CD14-positive monocyte (primary cell): ENCODE results near the gene ANKRD31. TPM values are rescaled to one million over a fixed set of nuclear protein-coding genes. Genes with fewer than 3 reads are reported as not detected.
"Not testable (repeated sequence)": the region's sequence is repeated elsewhere in the genome, so short reads cannot be mapped to it uniquely, and the experiment has no call there.

ENCODE experiments used
- DNase-seq, 3 donors: peaks; one replicate each; pipeline ENCODE4 v3.0.0-alpha.2; 2011 to 2022
- H2AFZ ChIP-seq: 2 replicates; pipeline ENCODE4 v1.6.0; 2012; ENCODE audit warnings: mild to moderate bottlenecking, low read depth, low read length, inconsistent platforms; ENCODE audit not compliant: insufficient read depth, poor library complexity, severe bottlenecking
- H3K27ac ChIP-seq, 2 donors: 1 replicate in 1 of 2; 2 replicates in 1 of 2; pipeline ENCODE4 v1.5.1; 2012 to 2013; ENCODE audit warnings: low read length in 2 of 2, control low read depth in 1 of 2, inconsistent platforms in 1 of 2, low read depth in 1 of 2, mild to moderate bottlenecking in 1 of 2
- H3K27me3 ChIP-seq, 2 donors: one replicate each; pipeline versions ENCODE4 v1.6.0 to v1.6.1; 2011 to 2013; ENCODE audit warnings: low read length in 2 of 2; ENCODE audit not compliant: control insufficient read depth in 2 of 2, insufficient read depth in 2 of 2
- H3K36me3 ChIP-seq, 2 donors: replicated peaks in 1 of 2; 1 replicate in 1 of 2; 2 replicates in 1 of 2; pipeline versions ENCODE4 v1.5.1 to v1.6.1; 2012 to 2013; ENCODE audit warnings: low read length in 2 of 2, control low read depth in 1 of 2, inconsistent platforms in 1 of 2, mild to moderate bottlenecking in 1 of 2; ENCODE audit not compliant: insufficient read depth in 2 of 2, control insufficient read depth in 1 of 2
- H3K4me1 ChIP-seq, 2 donors: 1 replicate in 1 of 2; 2 replicates in 1 of 2; pipeline versions ENCODE4 v1.5.1 to v1.6.1; 2012 to 2013; ENCODE audit warnings: low read length in 2 of 2, control low read depth in 1 of 2, inconsistent platforms in 1 of 2, mild to moderate bottlenecking in 1 of 2, moderate library complexity in 1 of 2; ENCODE audit not compliant: insufficient read depth in 2 of 2, control insufficient read depth in 1 of 2
- H3K4me2 ChIP-seq: replicated peaks from 2 replicates; pipeline ENCODE3; 2012; ENCODE audit warnings: low read length, moderate library complexity, mild to moderate bottlenecking; ENCODE audit not compliant: poor library complexity, severe bottlenecking; ENCODE audit errors: extremely low read depth
- H3K4me3 ChIP-seq, 3 experiments: fragments of 200-600 bp in 1 of 3; sonication (generic) in 1 of 3; replicated peaks in 1 of 3; 1 replicate in 2 of 3; 2 replicates in 1 of 3; pipeline ENCODE4 v1.5.1; 2011 to 2013; ENCODE audit warnings: low read length in 3 of 3, mild to moderate bottlenecking in 3 of 3, control low read depth in 2 of 3, low read depth in 2 of 3, inconsistent platforms in 1 of 3, moderate library complexity in 1 of 3
- H3K79me2 ChIP-seq: 2 replicates; pipeline ENCODE4 v1.6.0; 2012; ENCODE audit warnings: mild to moderate bottlenecking, control low read depth, inconsistent platforms, low read length, moderate library complexity; ENCODE audit not compliant: insufficient read depth
- H3K9ac ChIP-seq: 2 replicates; pipeline ENCODE4 v1.6.0; 2017; ENCODE audit warnings: low read length, mild to moderate bottlenecking; ENCODE audit not compliant: insufficient read depth, poor library complexity, severe bottlenecking
- H3K9me3 ChIP-seq, 2 donors: replicated peaks in 1 of 2; 1 replicate in 1 of 2; 2 replicates in 1 of 2; pipeline versions ENCODE4 v1.5.1 to v1.6.1; 2012 to 2013; ENCODE audit warnings: low read length in 2 of 2, control low read depth in 1 of 2; ENCODE audit not compliant: control insufficient read depth in 1 of 2, insufficient read depth in 1 of 2
- H4K20me1 ChIP-seq: 2 replicates; pipeline ENCODE4 v1.6.0; 2012; ENCODE audit warnings: mild to moderate bottlenecking, low read length, control low read depth, moderate library complexity; ENCODE audit not compliant: insufficient read depth
- H3K27ac Mint-ChIP-seq, 7 donors: one replicate each; pipeline ENCODE4 v1.8.0; 2020; ENCODE audit warnings: mild to moderate bottlenecking in 7 of 7, mixed read lengths in 7 of 7, moderate library complexity in 6 of 7, inconsistent platforms in 2 of 7
- H3K27me3 Mint-ChIP-seq, 3 donors: one replicate each; pipeline ENCODE4 v1.8.0; 2021 to 2022; ENCODE audit warnings: low read depth in 3 of 3, mild to moderate bottlenecking in 3 of 3, mixed read lengths in 3 of 3, moderate library complexity in 3 of 3, inconsistent platforms in 1 of 3
- H3K36me3 Mint-ChIP-seq, 2 donors: one replicate each; pipeline ENCODE4 v1.8.0; 2020; ENCODE audit warnings: mixed read lengths in 2 of 2, inconsistent platforms in 1 of 2, mild to moderate bottlenecking in 1 of 2
- H3K4me1 Mint-ChIP-seq: one replicate; pipeline ENCODE4 v1.8.0; 2020; ENCODE audit warnings: mild to moderate bottlenecking, mixed read lengths
- H3K4me3 Mint-ChIP-seq, 2 donors: one replicate each; pipeline ENCODE4 v1.8.0; 2020; ENCODE audit warnings: mild to moderate bottlenecking in 2 of 2, mixed read lengths in 2 of 2, moderate library complexity in 1 of 2
- H3K9me3 Mint-ChIP-seq, 7 donors: one replicate each; pipeline ENCODE4 v1.8.0; 2020 to 2022; ENCODE audit warnings: mixed read lengths in 7 of 7, mild to moderate bottlenecking in 6 of 7, moderate library complexity in 6 of 7, inconsistent platforms in 2 of 7
- CTCF ChIP-seq: fragments of 200-600 bp; IDR thresholded peaks from one replicate; pipeline ENCODE4 v1.8.0; 2022; ENCODE audit warnings: antibody characterized with exemption, mild to moderate bottlenecking
- WGBS: methylation state at CpG from one replicate; pipeline ENCODE4 v1.1.5; 2013; ENCODE audit warnings: missing lambda C conversion rate; ENCODE audit not compliant: insufficient coverage; 5-methylcytosine and 5-hydroxymethylcytosine counted together
- intact Hi-C, 2 donors: fragments of 100-400 bp; cut with micrococcal nuclease; formaldehyde crosslinking; loops; one replicate each; pipeline versions ENCODE4 v1.15.0 to v1.15.1; 2023
- polyA plus RNA-seq, 3 donors: library from polyadenylated mRNA; depleted of rRNA in 1 of 3; unstranded in 2 of 3; stranded (reverse) in 1 of 3; fragments of 300-500 nt in 2 of 3; fragments of >200 nt in 1 of 3; fragmentation: Illumina TruSeq in 2 of 3; gene quantifications; 1 replicate in 2 of 3; 2 replicates in 1 of 3; pipeline ENCODE4 v1.2.3, GENCODE V29; 2012 to 2021

ANKRD31 gene
- polyA plus RNA-seq, 3 donors, result 0.05 TPM; not detected in 2

- Histone ChIP-seq H3K9me3 (peaks cover 7 to 23% of the 10 kb centered on the region in 2 donors), H3K4me2 (no peak overlapping the region), H3K27ac (no peak overlapping the region), H3K4me3 (no peak overlapping the region), H2AFZ (no peak overlapping the region), H4K20me1 (no peaks in the 10 kb centered on the region), H3K36me3 (no peaks in the 10 kb centered on the region), H3K79me2 (no peaks in the 10 kb centered on the region), H3K9ac (no peak overlapping the region), H3K27me3 (no peaks in the 10 kb centered on the region), H3K4me1 (no peaks in the 10 kb centered on the region)
- Mint-ChIP-seq H3K27ac (peak overlapping the region in 1 of 7 donors; percentile 9), H3K4me3 (no peak overlapping the region), H3K36me3 (no peaks in the 10 kb centered on the region), H3K4me1 (no peaks in the 10 kb centered on the region), H3K27me3 (no peaks in the 10 kb centered on the region), H3K9me3 (peaks cover 18 to 31% (median 27%) of the 10 kb centered on the region in 7 donors)
- DNase-seq, result no peak
- WGBS, result 97% methylated on average over 11 of the region's 21 CpGs
- TF ChIP-seq CTCF, result no peak
- intact Hi-C loops, result no loop called here
Measured at GRCh38 chr5:75130818-75131349, 105.8 kb downstream of the ANKRD31 start.

DNA sequence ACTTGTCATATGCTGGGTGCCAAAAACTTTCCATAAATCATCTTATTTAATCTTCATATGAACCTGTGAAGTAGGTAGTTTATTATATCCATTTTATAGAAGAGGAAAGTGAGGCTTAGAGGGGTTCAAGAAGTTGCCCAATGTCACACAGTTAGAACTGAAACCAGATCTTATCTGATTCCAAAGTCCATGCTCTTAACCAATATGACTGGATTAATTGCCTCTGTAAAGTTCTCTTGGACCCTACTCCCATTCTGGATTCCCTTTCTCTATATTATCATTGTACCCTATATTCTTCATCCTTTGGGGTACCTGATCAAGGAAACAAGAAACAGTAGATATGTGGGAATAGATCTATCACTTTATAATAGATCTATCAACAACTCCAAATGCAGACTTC, 119.8 kb downstream of the ANKRD31 start:
- no peak overlapping the region for H3K27ac ChIP-seq
- no peaks in the 10 kb centered on the region for H4K20me1 ChIP-seq
- H3K4me3 Mint-ChIP-seq, result no peak overlapping the region
- DNase-seq, result no peak
- H3K79me2 ChIP-seq, result no peaks in the 10 kb centered on the region
- no peak for TF ChIP-seq CTCF
- H3K4me1 ChIP-seq, result no peaks in the 10 kb centered on the region
- H3K9me3 Mint-ChIP-seq, result peaks cover 0 to 9% (median 3%) of the 10 kb centered on the region in 7 donors
- no peaks in the 10 kb centered on the region for H3K4me1 Mint-ChIP-seq
- H3K4me3 ChIP-seq, result no peak overlapping the region
- no peak overlapping the region for H2AFZ ChIP-seq
- intact Hi-C loops, result no loop called here
- no peaks in the 10 kb centered on the region for H3K9me3 ChIP-seq
- no peaks in the 10 kb centered on the region for H3K27me3 ChIP-seq
- no peak overlapping the region for H3K9ac ChIP-seq
- no peak overlapping the region for H3K4me2 ChIP-seq
- no peak overlapping the region for H3K27ac Mint-ChIP-seq
- no peaks in the 10 kb centered on the region for H3K36me3 Mint-ChIP-seq
- peaks cover 0 to under 1% (median 0%) of the 10 kb centered on the region in 3 donors for H3K27me3 Mint-ChIP-seq
- H3K36me3 ChIP-seq, result no peaks in the 10 kb centered on the region

DNA sequence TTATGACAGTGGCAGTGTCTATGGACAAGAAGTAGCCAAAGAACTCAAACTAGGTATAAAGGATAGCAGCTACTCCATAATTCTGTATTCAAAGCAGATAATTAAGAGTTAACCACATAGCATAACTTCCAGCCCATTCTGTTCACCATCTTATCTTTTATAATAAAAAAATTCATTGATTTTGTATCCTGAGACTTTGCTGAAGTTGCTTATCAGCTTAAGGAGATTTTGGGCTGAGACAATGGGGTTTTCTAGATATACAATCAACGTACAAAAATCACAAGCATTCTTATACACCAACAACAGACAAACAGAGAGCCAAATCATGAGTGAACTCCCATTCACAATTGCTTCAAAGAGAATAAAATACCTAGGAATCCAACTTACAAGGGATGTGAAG, 122.4 kb downstream of the ANKRD31 start:
- H4K20me1 ChIP-seq, H3K36me3 Mint-ChIP-seq, H3K27me3 Mint-ChIP-seq, H3K27me3 ChIP-seq, H2AFZ ChIP-seq, H3K4me1 Mint-ChIP-seq, H3K79me2 ChIP-seq, H3K4me2 ChIP-seq, H3K4me1 ChIP-seq, H3K36me3 ChIP-seq, H3K9me3 ChIP-seq, H3K27ac ChIP-seq, H3K9me3 Mint-ChIP-seq, H3K9ac ChIP-seq, H3K4me3 Mint-ChIP-seq, H3K27ac Mint-ChIP-seq, H3K4me3 ChIP-seq, DNase-seq, intact Hi-C loops: not testable (repeated sequence)
- WGBS, result no CpG with 5 or more reads among the region's 1 CpG
